ENCODE results near the gene KATNAL1.

DNA sequence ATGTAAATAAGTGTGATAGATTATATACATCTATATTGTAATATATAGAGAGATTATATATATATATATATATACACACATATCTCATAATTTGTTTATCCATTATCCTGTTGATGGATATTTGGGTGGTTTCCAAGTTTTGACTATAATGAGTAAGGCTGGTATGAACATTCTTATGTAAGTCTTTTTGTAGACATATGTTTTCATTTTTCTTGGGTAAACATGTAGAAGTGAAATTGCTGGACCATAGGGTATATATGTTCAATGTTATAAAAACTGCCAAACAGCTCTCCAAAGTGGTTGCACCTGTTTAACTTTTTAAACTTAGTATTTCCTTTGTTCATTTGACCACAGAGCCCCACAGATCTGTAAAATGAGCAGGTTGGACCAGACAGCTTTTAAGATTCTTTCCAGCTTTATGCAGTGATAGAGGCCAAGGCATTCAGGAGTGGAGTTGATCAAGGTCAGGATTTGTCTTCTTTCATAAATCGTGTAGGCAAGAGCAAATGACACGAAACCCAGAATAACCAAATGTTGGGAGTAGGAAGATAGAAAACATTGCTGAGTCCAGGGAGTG, 21.7 kb upstream of the KATNAL1 start:
- TF ChIP-seq, protein P1, sequence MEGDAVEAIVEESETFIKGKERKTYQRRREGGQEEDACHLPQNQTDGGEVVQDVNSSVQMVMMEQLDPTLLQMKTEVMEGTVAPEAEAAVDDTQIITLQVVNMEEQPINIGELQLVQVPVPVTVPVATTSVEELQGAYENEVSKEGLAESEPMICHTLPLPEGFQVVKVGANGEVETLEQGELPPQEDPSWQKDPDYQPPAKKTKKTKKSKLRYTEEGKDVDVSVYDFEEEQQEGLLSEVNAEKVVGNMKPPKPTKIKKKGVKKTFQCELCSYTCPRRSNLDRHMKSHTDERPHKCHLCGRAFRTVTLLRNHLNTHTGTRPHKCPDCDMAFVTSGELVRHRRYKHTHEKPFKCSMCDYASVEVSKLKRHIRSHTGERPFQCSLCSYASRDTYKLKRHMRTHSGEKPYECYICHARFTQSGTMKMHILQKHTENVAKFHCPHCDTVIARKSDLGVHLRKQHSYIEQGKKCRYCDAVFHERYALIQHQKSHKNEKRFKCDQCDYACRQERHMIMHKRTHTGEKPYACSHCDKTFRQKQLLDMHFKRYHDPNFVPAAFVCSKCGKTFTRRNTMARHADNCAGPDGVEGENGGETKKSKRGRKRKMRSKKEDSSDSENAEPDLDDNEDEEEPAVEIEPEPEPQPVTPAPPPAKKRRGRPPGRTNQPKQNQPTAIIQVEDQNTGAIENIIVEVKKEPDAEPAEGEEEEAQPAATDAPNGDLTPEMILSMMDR (IDR thresholded peaks at IDR 0.05): no peak
- TF ChIP-seq POLR2AphosphoS5 (IDR thresholded peaks at IDR 0.05) (no peak), EP300 (IDR thresholded peaks at IDR 0.05) (no peak), POLR2A (IDR thresholded peaks at IDR 0.05) (no peak)

Measured in suprapubic skin (tissue), 4 donors.